Activated CD8-positive, alpha-beta memory T cell treated with anti-CD3 and anti-CD28 coated beads for 48 hours (primary cell): Measurements from ENCODE around the gene CRACDL.

ENCODE experiments used
- DNase-seq, 3 experiments: peaks; one replicate each; pipeline ENCODE4 v3.0.0-alpha.2; 2020; ENCODE audit warnings: low read depth in 2 of 3, low spot score in 2 of 3

Gene CRACDL

GRCh38 chr2:98867539-98868309 is 68.3 kb downstream of the CRACDL start:
- no peak for DNase-seq

- DNase-seq, result no peak
Observed at GRCh38 chr2:98866033-98866432, 70.0 kb downstream of the CRACDL start.

GRCh38 chr2:98861601-98862000 is 74.4 kb downstream of the CRACDL start:
- no peak for DNase-seq

- no peak for DNase-seq
Observed at GRCh38 chr2:98859323-98859722, 76.7 kb downstream of the CRACDL start.

- DNase-seq, result no peak
Observed at GRCh38 chr2:98857001-98857400, 79.0 kb downstream of the CRACDL start.

GRCh38 chr2:98854682-98855081 is 81.3 kb downstream of the CRACDL start:
- no peak for DNase-seq

GRCh38 chr2:98852932-98853331 is 83.1 kb downstream of the CRACDL start:
- no peak for DNase-seq

- no peak for DNase-seq
Observed at GRCh38 chr2:98850074-98850473, 86.0 kb downstream of the CRACDL start.

GRCh38 chr2:98849113-98849512 is 86.9 kb downstream of the CRACDL start:
- no peak for DNase-seq

- no peak for DNase-seq
Observed at GRCh38 chr2:98847853-98848252, 88.2 kb downstream of the CRACDL start.

GRCh38 chr2:98846041-98846440 is 90.0 kb downstream of the CRACDL start:
- no peak for DNase-seq

- no peak for DNase-seq
Observed at GRCh38 chr2:98842136-98842535, 93.9 kb downstream of the CRACDL start.

- DNase-seq, result no peak
Observed at GRCh38 chr2:98839292-98839691, 96.7 kb downstream of the CRACDL start.

- DNase-seq, result no peak
Observed at GRCh38 chr2:98835831-98836385, 100.1 kb downstream of the CRACDL start.

GRCh38 chr2:98833917-98834263 is 102.1 kb downstream of the CRACDL start:
- no peak for DNase-seq

- no peak for DNase-seq
Observed at GRCh38 chr2:98833172-98833916, 102.7 kb downstream of the CRACDL start.

- no peak for DNase-seq
Observed at GRCh38 chr2:98832172-98832571, 103.9 kb downstream of the CRACDL start.

- no peak for DNase-seq
Observed at GRCh38 chr2:98830571-98831145, 105.4 kb downstream of the CRACDL start.

- DNase-seq, result no peak
Observed at GRCh38 chr2:98829581-98830270, 106.3 kb downstream of the CRACDL start.

GRCh38 chr2:98828793-98829371 is 107.1 kb downstream of the CRACDL start:
- no peak for DNase-seq

- DNase-seq, result no peak
Observed at GRCh38 chr2:98828369-98828744, 107.7 kb downstream of the CRACDL start.
